ENCODE measurements around the gene NKAIN1. TPM values are rescaled to one million over a fixed set of nuclear protein-coding genes. Genes with fewer than 3 reads are reported as not detected.

The NKAIN1 gene
- total RNA-seq, 1 experiment from 2014 or later, result 36.8 TPM

GRCh38 chr1:31221072-31221471 lies 18.6 kb downstream of the NKAIN1 start:
- no peak overlapping the region for H3K4me3 Mint-ChIP-seq
- H3K27ac Mint-ChIP-seq, result peak overlapping the region; percentile 87
- TF ChIP-seq TCF7 (CRISPR knock-in tag; IDR thresholded peaks at IDR 0.05; ENCODE audit: low read depth), result no peak
- peaks cover 22% of the 10 kb centered on the region for H3K4me1 Mint-ChIP-seq
- POLR2A ChIA-PET, result no interaction called here
- no peak for DNase-seq (ENCODE audit: low spot score)
- H3K36me3 Mint-ChIP-seq, result no peaks in the 10 kb centered on the region
- ATAC-seq, result no peak
- no peaks in the 10 kb centered on the region for H3K9me3 Mint-ChIP-seq
- CTCF ChIA-PET, result no interaction called here
- no peaks in the 10 kb centered on the region for H3K27me3 Mint-ChIP-seq (ENCODE audit: low read depth)

- H3K36me3 Mint-ChIP-seq, result no peaks in the 10 kb centered on the region
- H3K27me3 Mint-ChIP-seq (ENCODE audit: low read depth), result no peaks in the 10 kb centered on the region
- H3K9me3 Mint-ChIP-seq, result no peaks in the 10 kb centered on the region
- H3K4me1 Mint-ChIP-seq, result peaks cover 36% of the 10 kb centered on the region
- POLR2A ChIA-PET, result no interaction called here
- no peak for ATAC-seq
- TF ChIP-seq ZNF512 (CRISPR knock-in tag; IDR thresholded peaks at IDR 0.05; ENCODE audit: borderline replicate concordance) (no peak), NFYB (CRISPR knock-in tag; conservative IDR thresholded peaks at IDR 0.05; ENCODE audit: low read depth) (no peak), FOXK1 (CRISPR knock-in tag; IDR thresholded peaks at IDR 0.05) (no peak), SOX15 (CRISPR knock-in tag; IDR thresholded peaks at IDR 0.05) (no peak), ZBTB43 (CRISPR knock-in tag; IDR thresholded peaks at IDR 0.05) (no peak), PRDM15 (CRISPR knock-in tag; IDR thresholded peaks at IDR 0.05) (no peak), E2F5 (CRISPR knock-in tag; IDR thresholded peaks at IDR 0.05) (no peak), ESRRA (CRISPR knock-in tag; IDR thresholded peaks at IDR 0.05; ENCODE audit: borderline replicate concordance) (no peak), AFF4 (CRISPR knock-in tag; IDR thresholded peaks at IDR 0.05; ENCODE audit: borderline replicate concordance) (no peak), E2F1 (CRISPR knock-in tag; IDR thresholded peaks at IDR 0.05) (no peak), ZNF317 (CRISPR knock-in tag; IDR thresholded peaks at IDR 0.05; ENCODE audit: borderline replicate concordance, low read depth) (no peak), ZMAT4 (CRISPR knock-in tag; IDR thresholded peaks at IDR 0.05) (no peak), MLX (CRISPR knock-in tag; IDR thresholded peaks at IDR 0.05) (no peak), AR (CRISPR knock-in tag; IDR thresholded peaks at IDR 0.05) (no peak), ZNF416 (CRISPR knock-in tag; IDR thresholded peaks at IDR 0.05) (no peak)
- H3K4me3 Mint-ChIP-seq, result no peak overlapping the region
- no peak overlapping the region for H3K27ac Mint-ChIP-seq
- DNase-seq (ENCODE audit: low spot score), result no peak
- CTCF ChIA-PET, result interaction anchor here (6.3 kb wide), 1 partner anchor 35 kb away, joined by 59 read pairs; no protein-coding TSS in a partner anchor
These were observed 20.2 kb downstream of the NKAIN1 start for GRCh38 chr1:31219489-31219888.
